ENCODE data around the gene C15orf39. TPM values are rescaled to one million over a fixed set of nuclear protein-coding genes. Genes with fewer than 3 reads are reported as not detected.
"Not testable (repeated sequence)": the region's sequence is repeated elsewhere in the genome, so short reads cannot be mapped to it uniquely, and the experiment has no call there.

The C15orf39 gene
- total RNA-seq, 2 donors from 2014 or later = 17.9 to 96.3 TPM

DNA sequence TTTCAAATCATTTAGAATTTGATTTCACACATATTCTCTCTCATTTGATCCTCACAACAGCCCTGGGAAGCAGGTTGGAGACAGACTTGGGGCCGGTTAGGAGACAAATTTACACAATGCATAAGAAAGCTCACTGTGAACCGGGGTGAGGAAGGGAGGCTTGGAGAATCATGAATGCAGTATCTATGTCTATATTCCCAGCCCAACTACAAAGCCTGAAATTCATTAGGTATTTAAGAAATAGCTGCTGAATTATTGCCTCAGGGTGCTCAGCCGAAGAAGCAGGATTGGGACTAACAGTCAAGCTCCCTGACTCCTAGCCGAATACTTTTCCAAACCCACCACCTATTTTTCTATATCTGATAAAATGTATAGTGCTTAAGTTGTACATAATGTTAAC lies 48.0 kb downstream of the C15orf39 start:
- DNase-seq (ENCODE audit: low spot score) = no peak
- intact Hi-C loops (cut with DNase I) = no loop called here
- Histone ChIP-seq H3K27ac (no peak overlapping the region), H3K4me3 (no peak overlapping the region), H3K27me3 (replicated peaks; ENCODE audit: insufficient read depth) (no peaks in the 10 kb centered on the region), H3K4me1 (replicated peaks) (no peaks in the 10 kb centered on the region), H3K9me3 (no peaks in the 10 kb centered on the region), H3K36me3 (no peaks in the 10 kb centered on the region)
- no peak for TF ChIP-seq POLR2A (IDR thresholded peaks at IDR 0.05)
- no peak for TF ChIP-seq POLR2AphosphoS5 (IDR thresholded peaks at IDR 0.05)
- no peak for TF ChIP-seq CTCF (IDR thresholded peaks at IDR 0.05)
- WGBS = 64% methylated on average over 4 of the region's 4 CpGs

- H3K4me1 ChIP-seq (replicated peaks); H3K4me3 ChIP-seq; H3K36me3 ChIP-seq; H3K9me3 ChIP-seq; intact Hi-C loops (cut with DNase I); H3K27me3 ChIP-seq (replicated peaks; ENCODE audit: insufficient read depth); H3K27ac ChIP-seq; DNase-seq (ENCODE audit: low spot score): not testable (repeated sequence)
- WGBS = 66% methylated on average over 4 of the region's 4 CpGs
Observed at GRCh38 chr15:75251343-75251742, 49.7 kb downstream of the C15orf39 start.

- H3K9me3 ChIP-seq; H3K36me3 ChIP-seq; H3K27me3 ChIP-seq (replicated peaks; ENCODE audit: insufficient read depth); H3K4me3 ChIP-seq; intact Hi-C loops (cut with DNase I); H3K27ac ChIP-seq; H3K4me1 ChIP-seq (replicated peaks); DNase-seq (ENCODE audit: low spot score): not testable (repeated sequence)
- WGBS = 73% methylated on average over 4 of the region's 4 CpGs
Observed at GRCh38 chr15:75252285-75252684, 50.6 kb downstream of the C15orf39 start.

DNA sequence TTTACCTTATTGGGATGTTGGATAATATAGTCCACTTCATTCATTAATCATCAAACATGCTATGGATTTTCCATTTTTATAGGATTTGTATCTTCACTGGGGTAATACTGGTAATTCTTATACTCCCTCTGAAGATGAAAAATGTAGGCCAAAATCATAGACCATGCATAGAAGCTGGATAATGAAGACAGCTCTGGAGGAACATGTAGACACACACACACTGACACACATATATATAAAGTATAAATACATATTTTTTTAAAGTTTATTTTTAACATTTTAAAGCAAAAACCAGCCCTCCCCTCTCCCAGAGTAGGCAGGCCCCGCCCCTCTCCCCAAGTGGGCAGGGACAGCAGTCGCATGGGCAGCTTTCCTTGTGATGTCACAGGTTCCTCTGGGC lies 56.4 kb downstream of the C15orf39 start, which contains the start of gene GOLGA6C:
Gene GOLGA6C, plus strand, starts transcription at position 301 of the 400 bp plus-strand sequence. CDS start 265 bp downstream, outside the sequence.
- H3K9me3 ChIP-seq; H3K27ac ChIP-seq; intact Hi-C loops (cut with DNase I); H3K4me3 ChIP-seq; DNase-seq (ENCODE audit: low spot score); H3K36me3 ChIP-seq; H3K27me3 ChIP-seq (replicated peaks; ENCODE audit: insufficient read depth); H3K4me1 ChIP-seq (replicated peaks): not testable (repeated sequence)
- WGBS = no CpG with 5 or more reads among the region's 2 CpGs

GRCh38 chr15:75258620-75259343 lies 57.1 kb downstream of the C15orf39 start:
- H3K4me1 ChIP-seq (replicated peaks); H3K9me3 ChIP-seq; H3K27ac ChIP-seq; H3K36me3 ChIP-seq; intact Hi-C loops (cut with DNase I); H3K4me3 ChIP-seq; DNase-seq (ENCODE audit: low spot score); H3K27me3 ChIP-seq (replicated peaks; ENCODE audit: insufficient read depth): not testable (repeated sequence)
- WGBS = 76% methylated on average over 11 of the region's 16 CpGs

- intact Hi-C loops (cut with DNase I) = not testable (repeated sequence)
- WGBS = no CpG with 5 or more reads among the region's 3 CpGs
Observed at GRCh38 chr15:75259873-75260272, 58.2 kb downstream of the C15orf39 start.

More at GRCh38 chr15:75259873-75260272, 58.2 kb downstream of the C15orf39 start:
- DNase-seq (ENCODE audit: low spot score); H3K27ac ChIP-seq; H3K36me3 ChIP-seq; H3K4me3 ChIP-seq; H3K4me1 ChIP-seq (replicated peaks); H3K27me3 ChIP-seq (replicated peaks; ENCODE audit: insufficient read depth); H3K9me3 ChIP-seq: not testable (repeated sequence)

Small RNA genes lying within 50 kb of the gene (small RNA-seq; reads per million reads assigned to genes)
- 0 reads per million in 2 donors for gene AC068338.1

Other genes with a start within 250 kb of the C15orf39 start
- gene RPP25, start 245.1 kb upstream of the C15orf39 start, total RNA-seq = 10 to 100 TPM in 1 of 2 donors, 1 to 10 TPM in 1; 3.8 to 17.6 TPM
- gene SCAMP5, start 206.3 kb upstream of the C15orf39 start, total RNA-seq = 10 to 100 TPM in 1 of 2 donors, 1 to 10 TPM in 1; 6.1 to 24.4 TPM
- gene PPCDC, start 178.3 kb upstream of the C15orf39 start, total RNA-seq = 10 to 100 TPM; 19.4 to 22.0 TPM
- 1 to 10 TPM in 1 of 2 donors, not detected in 1; 1.5 TPM for gene GOLGA6C, start 56.5 kb downstream of the C15orf39 start, total RNA-seq
- gene GOLGA6D, start 81.0 kb downstream of the C15orf39 start, total RNA-seq = not detected
- gene COMMD4, start 134.2 kb downstream of the C15orf39 start, total RNA-seq = 100 to 1,000 TPM; 100 to 116 TPM
- 10 to 100 TPM; 46.0 to 79.5 TPM for gene NEIL1, start 145.2 kb downstream of the C15orf39 start, total RNA-seq
- gene MAN2C1, start 166.7 kb downstream of the C15orf39 start, total RNA-seq = 100 to 1,000 TPM; 184 to 238 TPM
- gene SIN3A, start 249.8 kb downstream of the C15orf39 start, total RNA-seq = 10 to 100 TPM; 51.0 to 98.6 TPM

Measured in prostate gland (tissue), 2 donors.